ENCODE data around the gene CACNG5.

The CACNG5 gene

GRCh38 chr17:66819466-66819865 lies 15.5 kb upstream of the CACNG5 start:
- no peak overlapping the region for H3K27ac ChIP-seq
- DNase-seq (ENCODE audit: low read depth, low spot score): no peak

DNA sequence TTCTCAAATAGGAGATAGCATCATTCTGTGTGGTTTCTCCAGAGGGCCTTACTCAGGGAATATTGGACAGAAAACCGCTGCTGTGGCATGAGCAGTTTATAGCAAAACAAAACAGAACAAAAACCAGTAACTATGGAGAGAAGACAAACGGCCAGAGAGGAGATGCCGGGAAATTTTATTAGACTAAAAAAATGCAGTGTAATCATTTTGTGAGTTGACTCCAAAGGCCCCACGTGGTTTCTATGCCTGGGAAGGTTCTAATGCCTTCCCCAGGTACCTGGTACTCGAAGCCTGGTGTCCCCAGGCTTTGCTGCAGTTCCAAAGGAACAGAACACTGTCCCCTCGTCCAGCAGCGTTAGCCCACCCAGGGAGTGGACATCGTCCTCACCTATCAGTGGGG lies 12.9 kb upstream of the CACNG5 start:
- DNase-seq (ENCODE audit: low read depth, low spot score): no peak
- H3K27ac ChIP-seq: no peak overlapping the region

- no peak for DNase-seq (ENCODE audit: low read depth, low spot score)
- H3K27ac ChIP-seq: no peak overlapping the region
These were observed 8.1 kb upstream of the CACNG5 start for GRCh38 chr17:66826856-66827255.

GRCh38 chr17:66829386-66829864 lies 5.5 kb upstream of the CACNG5 start:
- no peak for DNase-seq (ENCODE audit: low read depth, low spot score)
- no peak overlapping the region for H3K27ac ChIP-seq

GRCh38 chr17:66829883-66830282 lies 5.0 kb upstream of the CACNG5 start:
- DNase-seq (ENCODE audit: low read depth, low spot score): no peak

GRCh38 chr17:66830451-66830850 lies 4.5 kb upstream of the CACNG5 start:
- no peak for DNase-seq (ENCODE audit: low read depth, low spot score)

More at GRCh38 chr17:66829883-66830282, 5.0 kb upstream of the CACNG5 start:
- H3K27ac ChIP-seq: no peak overlapping the region

GRCh38 chr17:66831383-66832210 lies 3.3 kb upstream of the CACNG5 start:
- no peak for DNase-seq (ENCODE audit: low read depth, low spot score)
- no peak overlapping the region for H3K27ac ChIP-seq

More at GRCh38 chr17:66830451-66830850, 4.5 kb upstream of the CACNG5 start:
- no peak overlapping the region for H3K27ac ChIP-seq

- no peak for DNase-seq (ENCODE audit: low read depth, low spot score)
- no peak overlapping the region for H3K27ac ChIP-seq
These were observed 1.7 kb upstream of the CACNG5 start for GRCh38 chr17:66833201-66833600.

DNA sequence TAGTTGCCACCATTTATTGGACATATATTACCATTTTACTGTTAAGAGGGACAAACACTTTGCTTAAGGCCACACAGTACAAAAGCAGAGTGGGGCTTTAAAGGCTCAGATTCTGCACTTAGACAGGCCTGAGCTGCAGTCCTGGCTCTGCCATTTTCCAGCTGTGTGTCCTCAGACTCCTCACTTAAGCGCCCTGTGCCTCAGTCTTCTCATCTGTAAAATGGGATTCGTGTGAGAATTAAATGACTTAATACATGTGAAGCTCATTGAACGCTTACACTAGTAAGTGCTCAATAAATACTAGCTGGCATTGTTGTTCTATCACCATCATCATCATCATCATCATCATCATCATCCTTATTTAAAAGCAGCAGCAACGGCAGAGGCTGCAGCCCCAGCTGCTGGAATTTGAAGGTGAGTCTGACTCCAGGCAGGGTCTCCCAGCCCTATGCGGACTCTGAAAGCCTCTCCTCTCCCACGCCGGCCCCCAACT lies 445 bp upstream of the CACNG5 start:
- DNase-seq (ENCODE audit: low read depth, low spot score): no peak
- no peak overlapping the region for H3K27ac ChIP-seq

DNA sequence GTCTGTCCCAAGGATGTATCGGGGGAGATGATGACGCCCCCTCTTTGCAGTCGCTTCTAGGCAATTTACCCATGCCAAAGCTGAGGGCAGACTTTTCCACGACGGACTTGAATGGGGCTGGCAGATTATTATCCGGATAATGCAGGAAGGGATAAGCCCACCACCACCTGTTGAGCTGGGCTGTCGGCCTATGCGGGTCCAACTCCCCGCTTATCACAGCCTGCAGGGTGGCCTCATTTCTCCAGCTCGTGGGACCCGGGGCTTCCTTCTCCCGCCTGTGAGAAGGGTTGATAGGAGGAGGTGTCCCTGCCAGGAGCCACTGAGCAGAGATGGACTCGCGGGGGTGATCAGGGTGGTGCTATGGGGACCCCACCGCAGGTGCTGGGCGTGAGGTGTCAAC lies 559 bp downstream of the CACNG5 start:
- no peak for DNase-seq (ENCODE audit: low read depth, low spot score)

DNA sequence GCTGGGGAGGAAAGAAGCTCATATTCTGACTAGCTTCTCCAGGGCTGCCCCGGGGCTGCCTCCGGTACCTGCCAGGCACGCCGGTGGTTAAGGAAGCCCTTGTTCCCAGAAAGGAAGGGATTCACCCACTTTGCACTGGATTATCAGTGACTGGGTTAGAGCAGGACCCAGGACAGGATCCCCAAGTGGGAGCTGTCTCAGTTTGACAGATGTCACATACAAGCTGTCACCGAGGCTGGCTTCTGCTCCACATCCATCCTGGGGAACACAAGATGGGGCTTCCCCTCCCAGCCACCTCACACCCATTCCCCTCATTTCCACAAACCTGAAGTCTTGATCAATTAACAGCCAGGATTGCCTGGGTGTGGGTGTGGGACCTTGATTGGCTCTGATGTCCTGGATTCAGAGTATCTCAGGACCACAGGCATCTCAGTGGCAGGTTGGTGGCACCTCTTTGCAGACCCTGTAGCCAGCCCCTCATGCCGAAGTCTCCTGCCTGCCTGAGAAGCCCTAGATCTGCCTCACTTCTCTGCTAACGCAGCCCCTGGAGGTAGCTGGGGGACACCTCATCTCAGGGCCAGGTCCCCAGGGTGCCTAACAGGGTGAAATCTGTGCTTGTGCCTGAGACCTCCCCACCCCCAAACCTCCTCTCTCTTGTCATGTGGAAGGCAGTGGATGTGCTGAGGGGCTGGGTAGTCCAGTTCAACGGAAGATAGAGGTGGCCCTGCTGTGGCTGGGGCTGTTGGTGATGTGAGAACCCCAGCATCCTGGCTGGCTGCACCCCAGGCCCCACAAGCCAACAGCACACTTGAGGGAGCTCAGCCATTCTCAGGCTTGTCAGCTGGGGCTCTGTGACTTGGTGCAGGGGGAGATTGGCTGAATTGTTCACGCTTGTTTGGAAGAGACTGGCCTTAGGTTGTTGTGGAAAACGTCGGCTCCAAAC lies 1.4 kb downstream of the CACNG5 start:
- H3K27ac ChIP-seq: no peak overlapping the region
- DNase-seq (ENCODE audit: low read depth, low spot score): no peak

More for the DNA sequence above, 559 bp downstream of the CACNG5 start:
- H3K27ac ChIP-seq: no peak overlapping the region

DNA sequence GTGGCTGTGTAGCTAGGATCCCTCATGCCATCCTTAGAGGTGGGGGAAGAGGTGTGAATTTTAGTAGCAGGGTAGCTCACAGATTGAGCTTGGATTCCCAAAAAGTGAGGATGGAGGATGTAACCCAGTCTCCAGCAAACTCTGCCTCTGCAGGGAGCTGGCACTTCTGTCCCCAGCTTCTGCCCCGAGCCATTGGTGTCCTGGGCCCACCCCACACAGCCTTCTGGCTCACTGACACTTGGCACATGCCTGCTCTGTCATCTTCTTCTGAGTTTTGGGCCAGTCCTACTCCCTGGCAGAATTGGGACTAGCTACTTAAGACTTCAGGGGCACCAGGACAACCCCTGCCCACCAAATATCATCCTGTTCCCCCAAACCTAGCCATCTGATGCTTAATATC lies 2.3 kb downstream of the CACNG5 start:
- DNase-seq (ENCODE audit: low read depth, low spot score): no peak
- no peak overlapping the region for H3K27ac ChIP-seq

GRCh38 chr17:66837885-66838665 lies 3.2 kb downstream of the CACNG5 start:
- H3K27ac ChIP-seq: no peak overlapping the region
- DNase-seq (ENCODE audit: low read depth, low spot score): no peak

DNA sequence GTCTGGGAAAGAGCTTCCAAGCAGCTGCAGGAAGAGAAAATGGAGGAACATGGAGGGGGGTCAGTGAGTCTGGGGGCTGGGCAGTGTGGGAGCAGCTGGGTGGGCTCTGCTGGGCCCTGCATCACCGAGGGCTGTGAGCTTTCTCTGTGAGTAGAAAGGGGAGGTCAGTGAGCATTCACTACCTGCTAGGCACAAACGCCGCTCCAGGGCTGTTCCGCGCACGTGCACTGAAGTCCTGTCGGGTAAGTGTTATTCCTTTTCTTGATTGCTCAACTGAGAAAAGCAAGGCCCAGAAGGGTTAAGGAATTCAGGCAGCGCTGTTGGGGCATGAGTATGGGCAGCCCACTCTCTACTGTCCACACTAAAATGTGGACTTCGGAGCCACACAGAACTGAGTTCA lies 4.7 kb downstream of the CACNG5 start:
- DNase-seq (ENCODE audit: low read depth, low spot score): no peak
- no peak overlapping the region for H3K27ac ChIP-seq

GRCh38 chr17:66840061-66840460 lies 5.1 kb downstream of the CACNG5 start:
- H3K27ac ChIP-seq: no peak overlapping the region
- no peak for DNase-seq (ENCODE audit: low read depth, low spot score)

DNA sequence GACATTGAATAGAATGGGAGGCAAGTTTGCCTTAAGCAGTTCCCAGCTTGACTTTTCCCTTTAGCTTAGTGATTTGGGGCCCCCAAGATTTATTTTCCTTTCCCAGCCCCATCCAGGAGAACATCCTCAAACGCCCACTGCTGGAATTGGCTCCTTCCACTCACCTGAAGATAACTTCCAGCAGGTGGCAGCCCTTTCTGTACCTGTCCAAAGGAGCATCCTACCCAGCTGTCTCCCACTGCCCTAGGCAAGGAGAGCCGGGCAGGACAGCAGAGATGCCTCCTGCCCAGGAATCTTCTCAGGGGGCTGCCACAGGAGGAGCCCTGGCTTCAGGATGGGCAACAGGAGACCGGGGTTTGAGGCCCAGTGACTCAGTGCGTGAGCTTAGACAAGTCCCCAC lies 6.4 kb downstream of the CACNG5 start:
- no peak overlapping the region for H3K27ac ChIP-seq
- no peak for DNase-seq (ENCODE audit: low read depth, low spot score)

DNA sequence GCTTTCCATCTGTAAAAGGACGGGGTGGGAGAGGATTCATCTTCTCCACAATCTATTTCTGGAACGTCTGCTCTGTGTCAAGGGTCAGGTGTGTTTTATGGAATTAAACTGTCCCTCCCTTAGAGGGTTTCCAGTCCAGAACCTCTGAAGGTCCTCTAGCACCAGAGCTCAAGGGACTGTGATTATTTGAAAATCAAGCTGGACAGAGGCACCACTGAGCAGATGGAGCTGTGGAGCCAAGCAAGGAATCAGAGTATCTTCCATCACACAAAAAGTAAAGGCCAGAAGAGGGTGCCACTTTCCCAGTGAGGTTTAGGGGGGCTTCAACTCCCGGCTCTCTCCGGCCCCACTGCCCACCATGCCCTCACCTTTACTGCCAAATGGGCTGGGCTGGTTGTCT lies 6.8 kb downstream of the CACNG5 start:
- no peak overlapping the region for H3K27ac ChIP-seq
- DNase-seq (ENCODE audit: low read depth, low spot score): no peak

DNA sequence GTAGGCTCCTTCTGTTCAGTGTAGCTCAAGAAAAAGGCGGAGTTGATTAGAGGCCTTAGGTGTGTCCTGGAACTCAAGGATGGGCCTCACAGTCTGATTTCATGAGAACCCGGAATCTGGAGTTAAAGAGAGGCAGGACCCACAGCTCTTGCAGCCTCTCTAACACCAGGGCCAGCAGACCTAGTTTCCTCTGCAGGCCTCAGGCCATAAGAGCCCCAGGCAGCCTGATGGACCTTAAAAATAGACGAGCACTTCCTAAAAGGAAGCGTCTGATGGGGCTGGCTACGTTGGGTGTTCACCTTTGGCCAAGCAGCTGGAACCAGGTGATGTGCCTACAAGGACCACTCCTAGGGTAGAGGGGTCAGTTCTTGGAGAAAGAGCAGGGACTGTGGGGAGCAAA lies 7.6 kb downstream of the CACNG5 start:
- no peak overlapping the region for H3K27ac ChIP-seq
- DNase-seq (ENCODE audit: low read depth, low spot score): no peak

GRCh38 chr17:66842959-66843358 lies 8.0 kb downstream of the CACNG5 start:
- DNase-seq (ENCODE audit: low read depth, low spot score): no peak
- no peak overlapping the region for H3K27ac ChIP-seq

DNA sequence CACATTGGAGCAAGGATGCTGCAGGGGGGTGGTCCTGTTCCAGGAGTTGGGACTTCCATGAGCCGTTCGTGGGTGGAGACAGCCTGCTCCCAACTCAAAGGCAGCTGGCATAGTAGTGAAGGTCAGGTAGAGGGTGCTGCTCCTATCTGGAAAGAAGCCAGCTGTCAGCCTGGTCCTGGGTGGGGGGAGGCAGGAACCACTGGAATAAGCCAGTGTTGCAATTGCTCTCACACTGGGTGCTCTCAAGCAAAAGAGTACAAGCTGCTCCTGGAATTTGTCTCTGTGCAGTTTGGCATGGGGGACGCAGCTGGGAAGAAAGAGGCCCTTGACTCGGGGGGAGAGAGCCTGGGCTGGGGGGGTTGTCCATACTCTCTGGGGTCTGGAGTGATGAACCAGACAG lies 8.7 kb downstream of the CACNG5 start:
- H3K27ac ChIP-seq: no peak overlapping the region
- no peak for DNase-seq (ENCODE audit: low read depth, low spot score)
